ENCODE data around the gene AMZ1.
"Not testable (repeated sequence)": the region's sequence is repeated elsewhere in the genome, so short reads cannot be mapped to it uniquely, and the experiment has no call there.

- not testable (repeated sequence) for TF ChIP-seq CTCF, POLR2A (IDR thresholded peaks at IDR 0.05)
Measured at GRCh38 chr7:2673214-2673613, 14.8 kb upstream of the AMZ1 start.

All from ovary (tissue), 3 donors.